H1 (cell line): ENCODE results near the gene GTSE1. TPM values are rescaled to one million over a fixed set of nuclear protein-coding genes. Genes with fewer than 3 reads are reported as not detected.

ENCODE experiments used
- CTCF ChIA-PET: fragments of 300-600 bp; sonication (Branson Sonifier 250); formaldehyde crosslinking; loops from one replicate; lab custom pipeline; 2021; ENCODE audit not compliant: partially characterized antibody; lab: Charles Lee
- POLR2A ChIA-PET: fragments of 300-600 bp; sonication (Branson Sonifier 250); formaldehyde crosslinking; loops from one replicate; lab custom pipeline; 2021; ENCODE audit warnings: inconsistent platforms; ENCODE audit not compliant: partially characterized antibody; lab: Charles Lee
- DNase-seq, 2 experiments: peaks; one replicate each; pipeline versions ENCODE4 v3.0.0 to v3.0.0-alpha.2; 2010 to 2022; ENCODE audit warnings: low spot score in 2 of 2, low read depth in 1 of 2, mixed read lengths in 1 of 2
- FAIRE-seq: peaks from 2 replicates; lab custom pipeline; 2011; peaks lifted over from hg19 to GRCh38; lab: Jason Lieb, UNC
- H2AFZ ChIP-seq: 2 replicates; pipeline ENCODE4 v1.8.1; 2012; ENCODE audit warnings: low read length, inconsistent platforms
- H2AK5ac ChIP-seq: 2 replicates; pipeline ENCODE4 v1.6.1; 2013; ENCODE audit warnings: low read depth, low read length
- H2BK120ac ChIP-seq: replicated peaks from 2 replicates; pipeline ENCODE3; 2013; ENCODE audit warnings: low read depth, low read length, inconsistent platforms
- H2BK12ac ChIP-seq: 2 replicates; pipeline ENCODE4 v1.6.1; 2013; ENCODE audit warnings: low read depth, low read length
- H2BK15ac ChIP-seq: 2 replicates; pipeline ENCODE4 v1.6.1; 2013; ENCODE audit warnings: low read length
- H2BK20ac ChIP-seq: 2 replicates; pipeline ENCODE4 v1.6.1; 2013; ENCODE audit warnings: low read length
- H2BK5ac ChIP-seq: 2 replicates; pipeline ENCODE4 v1.6.1; 2013; ENCODE audit warnings: low read depth, low read length
- H3K14ac ChIP-seq: 2 replicates; pipeline ENCODE4 v1.6.1; 2013; ENCODE audit warnings: inconsistent platforms; ENCODE audit not compliant: insufficient read length
- H3K18ac ChIP-seq: 2 replicates; pipeline ENCODE4 v1.6.1; 2013; ENCODE audit warnings: low read length; ENCODE audit errors: extremely low read depth
- H3K23ac ChIP-seq: 2 replicates; pipeline ENCODE4 v1.6.1; 2013; ENCODE audit warnings: inconsistent platforms; ENCODE audit not compliant: insufficient read length
- H3K23me2 ChIP-seq: 2 replicates; pipeline ENCODE4 v1.6.1; 2013; ENCODE audit warnings: low read depth, low read length
- H3K27ac ChIP-seq: 2 replicates; pipeline ENCODE4 v1.6.1; 2011; ENCODE audit warnings: low read depth, low read length, inconsistent platforms
- H3K27me3 ChIP-seq, 4 experiments: replicated peaks in 1 of 4; 1 replicate in 1 of 4; 2 replicates in 3 of 4; pipeline versions ENCODE4 v1.6.1 to v1.8.1; 2011 to 2013; ENCODE audit warnings: low read length in 3 of 4, mild to moderate bottlenecking in 3 of 4, inconsistent platforms in 2 of 4, mixed read lengths in 2 of 4, moderate library complexity in 1 of 4; ENCODE audit not compliant: control insufficient read depth in 3 of 4, insufficient read depth in 3 of 4; ENCODE audit errors: extremely low read depth in 1 of 4
- H3K36me3 ChIP-seq, 4 experiments: 2 replicates each; pipeline versions ENCODE4 v1.6.1 to v1.8.1; 2011 to 2013; ENCODE audit warnings: mild to moderate bottlenecking in 4 of 4, low read length in 3 of 4, moderate library complexity in 2 of 4, control low read depth in 1 of 4, inconsistent platforms in 1 of 4; ENCODE audit not compliant: insufficient read depth in 4 of 4, control insufficient read depth in 2 of 4
- H3K4ac ChIP-seq: replicated peaks from 2 replicates; pipeline ENCODE3; 2013; ENCODE audit warnings: low read length, low read depth, mixed read lengths, inconsistent platforms; ENCODE audit not compliant: insufficient read length
- H3K4me1 ChIP-seq, 4 experiments: replicated peaks in 1 of 4; 1 replicate in 1 of 4; 2 replicates in 3 of 4; pipeline versions ENCODE4 v1.6.1 to v1.8.1; 2011 to 2013; ENCODE audit warnings: low read length in 3 of 4, inconsistent platforms in 2 of 4, mixed read lengths in 1 of 4; ENCODE audit not compliant: insufficient read depth in 4 of 4, control insufficient read depth in 3 of 4
- H3K4me2 ChIP-seq, 2 experiments: 2 replicates each; pipeline versions ENCODE4 v1.6.1 to v1.8.1; 2011 to 2013; ENCODE audit warnings: low read depth in 2 of 2, low read length in 2 of 2, control low read depth in 1 of 2, inconsistent platforms in 1 of 2, mild to moderate bottlenecking in 1 of 2; ENCODE audit not compliant: insufficient read depth in 1 of 2
- H3K4me3 ChIP-seq, 4 experiments: fragments of 200-600, 300-600 bp in 1 of 4; sonication (generic), shearing (Covaris generic), sonication (Bioruptor Twin) in 1 of 4; 2 replicates each; pipeline versions ENCODE4 v1.5.1 to v1.8.1; 2011 to 2016; ENCODE audit warnings: low read length in 4 of 4, low read depth in 3 of 4, control low read depth in 2 of 4, inconsistent platforms in 2 of 4, mild to moderate bottlenecking in 2 of 4, mixed read lengths in 1 of 4, moderate library complexity in 1 of 4; ENCODE audit not compliant: insufficient read depth in 2 of 4; ENCODE audit errors: extremely low read depth in 1 of 4
- H3K56ac ChIP-seq: replicated peaks from 2 replicates; pipeline ENCODE3; 2013; ENCODE audit warnings: low read depth, mild to moderate bottlenecking, mixed read lengths, low read length, inconsistent platforms; ENCODE audit not compliant: insufficient read length
- H3K79me1 ChIP-seq: 2 replicates; pipeline ENCODE4 v1.6.1; 2013; ENCODE audit warnings: low read depth, low read length, control low read depth
- H3K79me2 ChIP-seq, 2 experiments: 2 replicates each; pipeline versions ENCODE4 v1.6.1 to v1.8.1; 2012 to 2013; ENCODE audit warnings: low read length in 2 of 2, mild to moderate bottlenecking in 2 of 2, inconsistent platforms in 1 of 2; ENCODE audit not compliant: insufficient read depth in 2 of 2, control insufficient read depth in 1 of 2
- H3K9ac ChIP-seq, 4 experiments: replicated peaks in 1 of 4; 1 replicate in 1 of 4; 2 replicates in 3 of 4; pipeline versions ENCODE4 v1.6.1 to v1.8.1; 2011 to 2013; ENCODE audit warnings: low read depth in 3 of 4, low read length in 3 of 4, control low read depth in 2 of 4, mild to moderate bottlenecking in 2 of 4, moderate library complexity in 2 of 4, inconsistent platforms in 1 of 4; ENCODE audit errors: extremely low read depth in 1 of 4
- H3K9me3 ChIP-seq, 2 experiments: 2 replicates each; pipeline versions ENCODE4 v1.6.1 to v1.8.1; 2012 to 2013; ENCODE audit warnings: mild to moderate bottlenecking in 2 of 2, moderate library complexity in 2 of 2, control low read depth in 1 of 2, inconsistent platforms in 1 of 2, low read depth in 1 of 2, low read length in 1 of 2, mixed read lengths in 1 of 2; ENCODE audit not compliant: insufficient read depth in 2 of 2
- H4K20me1 ChIP-seq, 2 experiments: replicated peaks in 1 of 2; 2 replicates each; pipeline versions ENCODE3 to v1.8.1; 2011 to 2013; ENCODE audit warnings: inconsistent platforms in 2 of 2, low read length in 2 of 2, mild to moderate bottlenecking in 1 of 2; ENCODE audit not compliant: insufficient read depth in 2 of 2, control insufficient read depth in 1 of 2
- H4K5ac ChIP-seq: 2 replicates; pipeline ENCODE4 v1.6.1; 2013; ENCODE audit warnings: low read length, low read depth, mixed read lengths, inconsistent platforms; ENCODE audit not compliant: insufficient read length
- H4K8ac ChIP-seq: 2 replicates; pipeline ENCODE4 v1.8.0; 2013; ENCODE audit warnings: mild to moderate bottlenecking, moderate library complexity, low read length, inconsistent platforms; ENCODE audit not compliant: insufficient read depth; ENCODE audit errors: extremely low read depth
- H4K91ac ChIP-seq: replicated peaks from 2 replicates; pipeline ENCODE3; 2013; ENCODE audit warnings: low read length, mixed read lengths, inconsistent platforms; ENCODE audit not compliant: insufficient read length
- CEBPB ChIP-seq: IDR thresholded peaks from 2 replicates; pipeline ENCODE4 v1.6.1; 2012; ENCODE audit warnings: low read depth, low read length
- HDAC2 ChIP-seq, 2 experiments: fragments of 300-600 bp in 1 of 2; sonication (generic) in 1 of 2; IDR thresholded peaks; 2 replicates each; pipeline ENCODE4 v1.6.1; 2011 to 2012; ENCODE audit warnings: low read depth in 2 of 2, low read length in 2 of 2, mild to moderate bottlenecking in 2 of 2, moderate library complexity in 2 of 2, borderline replicate concordance in 1 of 2, inconsistent platforms in 1 of 2
- JUN ChIP-seq: IDR thresholded peaks from 2 replicates; pipeline ENCODE4 v1.6.1; 2011; ENCODE audit warnings: low read depth, mild to moderate bottlenecking, improper control_type of control experiment, low read length
- KDM5A ChIP-seq: fragments of 200-600 bp; IDR thresholded peaks from 2 replicates; pipeline ENCODE4 v1.7.1; 2012; ENCODE audit warnings: mild to moderate bottlenecking, low read length, inconsistent platforms, mixed read lengths
- NRF1 ChIP-seq: IDR thresholded peaks from 2 replicates; pipeline ENCODE4 v1.6.1; 2011; ENCODE audit warnings: mild to moderate bottlenecking, low read depth, low read length, improper control_type of control experiment
- RBBP5 ChIP-seq: IDR thresholded peaks from 2 replicates; pipeline ENCODE4 v1.7.1; 2012; ENCODE audit warnings: low read depth, mild to moderate bottlenecking, inconsistent platforms, low read length, moderate library complexity, borderline replicate concordance
- RFX5 ChIP-seq: IDR thresholded peaks from 2 replicates; pipeline ENCODE4 v1.6.1; 2011; ENCODE audit warnings: low read depth, low read length, improper control_type of control experiment, borderline replicate concordance
- SIX5 ChIP-seq: IDR thresholded peaks from 2 replicates; pipeline ENCODE4 v1.6.1; 2011; ENCODE audit warnings: mild to moderate bottlenecking, low read depth, low read length
- WGBS, 2 experiments: shearing (Covaris generic) in 1 of 2; methylation state at CpG; one replicate each; pipeline versions ENCODE4 v1.1.6 to v1.1.7; 2013 to 2015; ENCODE audit warnings: low lambda C conversion rate in 2 of 2, mixed read lengths in 2 of 2, inconsistent platforms in 1 of 2, low coverage in 1 of 2, missing lambda C conversion rate in 1 of 2; ENCODE audit not compliant: insufficient replicate concordance in 2 of 2, insufficient coverage in 1 of 2, insufficient read length in 1 of 2; ENCODE audit errors: extremely low coverage in 1 of 2, missing lambda C conversion rate in 1 of 2; 5-methylcytosine and 5-hydroxymethylcytosine counted together
- polyA plus RNA-seq, 7 experiments: library from polyadenylated mRNA; depleted of rRNA in 3 of 7; stranded (reverse) in 5 of 7; unstranded in 2 of 7; fragments of >200 nt in 5 of 7; fragments of 200-250 nt in 2 of 7; gene quantifications; 1 replicate in 5 of 7; 2 replicates in 1 of 7; 4 replicates in 1 of 7; pipeline versions ENCODE4 v1.2.1 to v1.2.3, GENCODE V29; 2011 to 2013; ENCODE audit warnings: missing spikeins in 2 of 7, mixed read lengths in 2 of 7
- total RNA-seq: library from RNA; stranded (reverse); fragmentation: NEBNext Ultra II Directional; extraction: Animal tissue kit (Norgen Biotek cat#: 25700); gene quantifications from 2 replicates; pipeline ENCODE4 v1.2.1, GENCODE V29; 2021
- TF ChIP-seq, protein P1 (sequence below): IDR thresholded peaks from 2 replicates; pipeline ENCODE4 v1.6.1; 2012; ENCODE audit warnings: inconsistent platforms

GTSE1 gene
- total and polyA plus RNA-seq, 2 of the 8 experiments (the other 6 are each of a cell fraction or from before 2014, with no cell fraction given): 17.5 to 38.6 TPM

DNA sequence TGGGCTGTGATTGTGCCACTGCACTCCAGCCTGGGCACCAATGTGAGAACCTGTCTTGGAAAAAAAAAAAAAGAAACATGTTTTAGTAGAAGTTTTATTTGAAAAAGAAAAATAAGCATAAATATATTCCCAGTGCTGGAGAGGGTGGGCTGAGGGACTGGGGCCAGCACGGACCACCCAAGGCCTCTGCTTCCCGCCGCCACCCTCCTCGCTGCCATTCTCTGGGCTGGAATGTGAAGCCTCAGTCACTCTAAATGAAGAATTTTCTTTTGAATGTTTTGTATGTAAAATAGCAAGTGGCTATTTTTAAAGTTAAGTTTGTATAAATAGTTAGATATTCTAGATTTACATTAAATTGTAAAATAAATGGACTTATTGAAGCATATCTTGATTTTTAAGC lies 33.8 kb downstream of the GTSE1 start:
- H3K27me3 ChIP-seq: no peaks in the 10 kb centered on the region
- no peaks in the 10 kb centered on the region for H3K79me2 ChIP-seq
- TF ChIP-seq RFX5 (no peak), KDM5A (no peak), HDAC2 (IDR thresholded peaks at IDR 0.05; ENCODE audit: borderline replicate concordance in 1 of 2, low read depth in 2 of 2, low read length in 2 of 2) (no peak), NRF1 (no peak), JUN (no peak), CEBPB (no peak), RBBP5 (no peak), SIX5 (no peak)
- TF ChIP-seq, protein P1, sequence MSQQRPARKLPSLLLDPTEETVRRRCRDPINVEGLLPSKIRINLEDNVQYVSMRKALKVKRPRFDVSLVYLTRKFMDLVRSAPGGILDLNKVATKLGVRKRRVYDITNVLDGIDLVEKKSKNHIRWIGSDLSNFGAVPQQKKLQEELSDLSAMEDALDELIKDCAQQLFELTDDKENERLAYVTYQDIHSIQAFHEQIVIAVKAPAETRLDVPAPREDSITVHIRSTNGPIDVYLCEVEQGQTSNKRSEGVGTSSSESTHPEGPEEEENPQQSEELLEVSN: no peak
- FAIRE-seq: no peak
- CTCF ChIA-PET: interaction anchor here (0.8 to 2.5 kb wide), 4 partner anchors 23 to 212 kb away, joined by 3 to 6 read pairs (median 3); no protein-coding TSS in a partner anchor
- H3K9ac ChIP-seq: no peak overlapping the region
- no peak overlapping the region for H3K27ac ChIP-seq
- H4K5ac ChIP-seq: no peak overlapping the region
- H2AK5ac ChIP-seq: no peak overlapping the region
- WGBS, 2 experiments: 92% methylated on average over 4 of the region's 4 CpGs; no CpG with 5 or more reads in 1 of the 2 experiments
- H3K18ac ChIP-seq: no peak overlapping the region
- H3K14ac ChIP-seq: no peak overlapping the region
- no peaks in the 10 kb centered on the region for H3K79me1 ChIP-seq
- H2AFZ ChIP-seq: no peak overlapping the region
- 0 out of 2 replicates have a peak, but pooled peaks cover 2% of the 10 kb centered on the region for H3K23me2 ChIP-seq
- H2BK5ac ChIP-seq: no peak overlapping the region
- H3K36me3 ChIP-seq: peaks cover 18 to 35% (median 26%) of the 10 kb centered on the region in 4 experiments
- no peak overlapping the region for H2BK20ac ChIP-seq
- no peak overlapping the region for H3K56ac ChIP-seq
- DNase-seq: no peak
- H2BK12ac ChIP-seq: no peak overlapping the region
- H4K8ac ChIP-seq: no peak overlapping the region
- POLR2A ChIA-PET: no interaction called here
- H3K4me2 ChIP-seq: no peak overlapping the region
- no peak overlapping the region for H3K23ac ChIP-seq
- no peak overlapping the region for H2BK120ac ChIP-seq
- peaks cover 1 to 3% of the 10 kb centered on the region in 2 experiments for H4K20me1 ChIP-seq
- H4K91ac ChIP-seq: no peak overlapping the region
- H2BK15ac ChIP-seq: no peak overlapping the region
- H3K9me3 ChIP-seq: no peaks in the 10 kb centered on the region
- no peak overlapping the region for H3K4ac ChIP-seq
- H3K4me3 ChIP-seq: no peak overlapping the region
- no peaks in the 10 kb centered on the region; a peak in 1 of 7 replicates for H3K4me1 ChIP-seq
